ENCODE results near the gene DUS2. TPM values are rescaled to one million over a fixed set of nuclear protein-coding genes. Genes with fewer than 3 reads are reported as not detected.

The DUS2 gene
- total and polyA plus RNA-seq, 9 of the 15 experiments (the other 6 are each of a cell fraction or from before 2014, with no cell fraction given) = 5.8 to 22.5 (median 20.6) TPM

DNA sequence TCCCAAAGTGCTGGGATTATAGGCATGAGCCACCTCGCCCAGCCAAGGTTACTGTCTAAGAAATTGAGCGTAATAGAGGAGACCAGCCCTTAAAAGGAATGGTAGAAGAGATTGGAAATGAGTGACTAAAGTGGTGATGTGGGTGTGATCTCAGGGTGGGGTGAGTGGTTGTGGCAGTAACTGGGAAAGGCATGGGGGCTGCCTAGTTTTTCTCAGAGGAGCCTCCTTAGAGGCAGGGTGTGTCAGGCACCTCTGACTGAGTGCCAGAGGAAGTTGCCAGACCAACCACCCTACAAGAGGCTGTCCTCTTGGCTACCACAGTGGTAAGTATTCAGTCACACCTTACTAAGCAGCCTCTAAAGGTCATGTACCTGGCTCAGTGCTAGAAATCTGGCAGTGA, 8.9 kb downstream of the DUS2 start:
- Histone ChIP-seq H3K9me3 (replicated peaks; ENCODE audit: control insufficient read depth, insufficient read depth, low read depth, low read length) (no peaks in the 10 kb centered on the region), H3K4me3 (no peak overlapping the region), H4K20me1 (replicated peaks; ENCODE audit: control insufficient read depth, insufficient read depth, low read length) (no peaks in the 10 kb centered on the region; the same call in 1 of the 2 replicates), H3K36me3 (ENCODE audit: control insufficient read depth, insufficient read depth, low read length) (peaks cover 30% of the 10 kb centered on the region), H3K79me2 (ENCODE audit: control insufficient read depth, insufficient read depth, low read length) (no peaks in the 10 kb centered on the region), H3K27me3 (ENCODE audit: control insufficient read depth in 2 of 2, insufficient read depth in 2 of 2, low read length in 2 of 2) (no peaks in the 10 kb centered on the region), H3K4me1 (replicated peaks in 1 of 2; ENCODE audit: control insufficient read depth in 2 of 2, insufficient read depth in 2 of 2, low read length in 2 of 2) (peaks cover 2 to 9% of the 10 kb centered on the region in 2 experiments; a peak in 2 of 5 replicates), H3K9ac (ENCODE audit: insufficient read depth in 1 of 2, low read depth in 2 of 2, low read length in 2 of 2) (no peak overlapping the region; a peak in 1 of 4 replicates), H3K4me2 (ENCODE audit: insufficient read depth, low read length) (no peak overlapping the region), H3K9me1 (ENCODE audit: control insufficient read depth, insufficient read depth, low read length) (no peaks in the 10 kb centered on the region), H2AFZ (ENCODE audit: low read depth, low read length) (no peak overlapping the region), H3K27ac (ENCODE audit: extremely low read depth, low read depth, low read length) (no peak overlapping the region)
- no TSS peak for BruUV-seq (replicated peaks)
- FAIRE-seq (no peak), ATAC-seq (no peak), DNase-seq (ENCODE audit: extremely low read depth in 1 of 4, low spot score in 3 of 4) (no peak)
- in situ Hi-C loops (cut with MboI) = no loop called here
- intact Hi-C loops (cut with micrococcal nuclease) = no loop called here
- 94% methylated on average over 2 of the region's 2 CpGs for WGBS (ENCODE audit: insufficient coverage, low coverage, missing lambda C conversion rate)
- POLR2A ChIA-PET = interaction anchor here (1.0 to 1.4 kb wide), 2 partner anchors 9 to 12 kb away, joined by 3 to 4 read pairs; no protein-coding TSS in a partner anchor
- CTCF ChIA-PET (ENCODE audit: low intra/inter-chr PET ratio) = no interaction called here
- TF ChIP-seq OTX1 (CRISPR knock-in tag; IDR thresholded peaks at IDR 0.05) (no peak), PURB (CRISPR knock-in tag; IDR thresholded peaks at IDR 0.05; ENCODE audit: low read depth) (no peak), SMAD1 (IDR thresholded peaks at IDR 0.05; ENCODE audit: low read depth, low read length, partially characterized antibody) (no peak), MECOM (CRISPR knock-in tag; IDR thresholded peaks at IDR 0.05) (no peak), ARID2 (IDR thresholded peaks at IDR 0.05) (no peak), ZC3H11A (IDR thresholded peaks at IDR 0.05; ENCODE audit: low read depth, low read length) (no peak), ZNF184 (CRISPR knock-in tag; IDR thresholded peaks at IDR 0.05) (no peak), PRMT5 (CRISPR knock-in tag; IDR thresholded peaks at IDR 0.05) (no peak), TGIF2 (CRISPR knock-in tag; IDR thresholded peaks at IDR 0.05) (no peak), CAMTA2 (CRISPR knock-in tag; conservative IDR thresholded peaks at IDR 0.05) (no peak)
- TF ChIP-seq, protein P1, sequence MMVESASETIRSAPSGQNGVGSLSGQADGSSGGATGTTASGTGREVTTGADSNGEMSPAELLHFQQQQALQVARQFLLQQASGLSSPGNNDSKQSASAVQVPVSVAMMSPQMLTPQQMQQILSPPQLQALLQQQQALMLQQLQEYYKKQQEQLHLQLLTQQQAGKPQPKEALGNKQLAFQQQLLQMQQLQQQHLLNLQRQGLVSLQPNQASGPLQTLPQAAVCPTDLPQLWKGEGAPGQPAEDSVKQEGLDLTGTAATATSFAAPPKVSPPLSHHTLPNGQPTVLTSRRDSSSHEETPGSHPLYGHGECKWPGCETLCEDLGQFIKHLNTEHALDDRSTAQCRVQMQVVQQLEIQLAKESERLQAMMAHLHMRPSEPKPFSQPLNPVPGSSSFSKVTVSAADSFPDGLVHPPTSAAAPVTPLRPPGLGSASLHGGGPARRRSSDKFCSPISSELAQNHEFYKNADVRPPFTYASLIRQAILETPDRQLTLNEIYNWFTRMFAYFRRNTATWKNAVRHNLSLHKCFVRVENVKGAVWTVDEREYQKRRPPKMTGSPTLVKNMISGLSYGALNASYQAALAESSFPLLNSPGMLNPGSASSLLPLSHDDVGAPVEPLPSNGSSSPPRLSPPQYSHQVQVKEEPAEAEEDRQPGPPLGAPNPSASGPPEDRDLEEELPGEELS (CRISPR knock-in tag; IDR thresholded peaks at IDR 0.05; ENCODE audit: borderline replicate concordance) = no peak
- TF ChIP-seq, protein P2, sequence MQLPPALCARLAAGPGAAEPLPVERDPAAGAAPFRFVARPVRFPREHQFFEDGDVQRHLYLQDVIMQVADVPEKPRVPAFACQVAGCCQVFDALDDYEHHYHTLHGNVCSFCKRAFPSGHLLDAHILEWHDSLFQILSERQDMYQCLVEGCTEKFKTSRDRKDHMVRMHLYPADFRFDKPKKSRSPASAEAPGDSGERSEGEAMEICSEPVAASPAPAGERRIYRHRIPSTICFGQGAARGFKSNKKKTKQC (CRISPR knock-in tag; IDR thresholded peaks at IDR 0.05) = no peak
- TF ChIP-seq, protein P3, sequence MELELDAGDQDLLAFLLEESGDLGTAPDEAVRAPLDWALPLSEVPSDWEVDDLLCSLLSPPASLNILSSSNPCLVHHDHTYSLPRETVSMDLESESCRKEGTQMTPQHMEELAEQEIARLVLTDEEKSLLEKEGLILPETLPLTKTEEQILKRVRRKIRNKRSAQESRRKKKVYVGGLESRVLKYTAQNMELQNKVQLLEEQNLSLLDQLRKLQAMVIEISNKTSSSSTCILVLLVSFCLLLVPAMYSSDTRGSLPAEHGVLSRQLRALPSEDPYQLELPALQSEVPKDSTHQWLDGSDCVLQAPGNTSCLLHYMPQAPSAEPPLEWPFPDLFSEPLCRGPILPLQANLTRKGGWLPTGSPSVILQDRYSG (tag; conservative IDR thresholded peaks at IDR 0.05; ENCODE audit: low read depth) = no peak
- TF ChIP-seq, protein P4, sequence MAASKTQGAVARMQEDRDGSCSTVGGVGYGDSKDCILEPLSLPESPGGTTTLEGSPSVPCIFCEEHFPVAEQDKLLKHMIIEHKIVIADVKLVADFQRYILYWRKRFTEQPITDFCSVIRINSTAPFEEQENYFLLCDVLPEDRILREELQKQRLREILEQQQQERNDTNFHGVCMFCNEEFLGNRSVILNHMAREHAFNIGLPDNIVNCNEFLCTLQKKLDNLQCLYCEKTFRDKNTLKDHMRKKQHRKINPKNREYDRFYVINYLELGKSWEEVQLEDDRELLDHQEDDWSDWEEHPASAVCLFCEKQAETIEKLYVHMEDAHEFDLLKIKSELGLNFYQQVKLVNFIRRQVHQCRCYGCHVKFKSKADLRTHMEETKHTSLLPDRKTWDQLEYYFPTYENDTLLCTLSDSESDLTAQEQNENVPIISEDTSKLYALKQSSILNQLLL (CRISPR knock-in tag; IDR thresholded peaks at IDR 0.05; ENCODE audit: borderline replicate concordance) = no peak
- TF ChIP-seq, protein P5, sequence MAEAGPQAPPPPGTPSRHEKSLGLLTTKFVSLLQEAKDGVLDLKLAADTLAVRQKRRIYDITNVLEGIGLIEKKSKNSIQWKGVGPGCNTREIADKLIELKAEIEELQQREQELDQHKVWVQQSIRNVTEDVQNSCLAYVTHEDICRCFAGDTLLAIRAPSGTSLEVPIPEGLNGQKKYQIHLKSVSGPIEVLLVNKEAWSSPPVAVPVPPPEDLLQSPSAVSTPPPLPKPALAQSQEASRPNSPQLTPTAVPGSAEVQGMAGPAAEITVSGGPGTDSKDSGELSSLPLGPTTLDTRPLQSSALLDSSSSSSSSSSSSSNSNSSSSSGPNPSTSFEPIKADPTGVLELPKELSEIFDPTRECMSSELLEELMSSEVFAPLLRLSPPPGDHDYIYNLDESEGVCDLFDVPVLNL (CRISPR knock-in tag; IDR thresholded peaks at IDR 0.05; ENCODE audit: low read depth) = no peak
- TF ChIP-seq, protein P6, sequence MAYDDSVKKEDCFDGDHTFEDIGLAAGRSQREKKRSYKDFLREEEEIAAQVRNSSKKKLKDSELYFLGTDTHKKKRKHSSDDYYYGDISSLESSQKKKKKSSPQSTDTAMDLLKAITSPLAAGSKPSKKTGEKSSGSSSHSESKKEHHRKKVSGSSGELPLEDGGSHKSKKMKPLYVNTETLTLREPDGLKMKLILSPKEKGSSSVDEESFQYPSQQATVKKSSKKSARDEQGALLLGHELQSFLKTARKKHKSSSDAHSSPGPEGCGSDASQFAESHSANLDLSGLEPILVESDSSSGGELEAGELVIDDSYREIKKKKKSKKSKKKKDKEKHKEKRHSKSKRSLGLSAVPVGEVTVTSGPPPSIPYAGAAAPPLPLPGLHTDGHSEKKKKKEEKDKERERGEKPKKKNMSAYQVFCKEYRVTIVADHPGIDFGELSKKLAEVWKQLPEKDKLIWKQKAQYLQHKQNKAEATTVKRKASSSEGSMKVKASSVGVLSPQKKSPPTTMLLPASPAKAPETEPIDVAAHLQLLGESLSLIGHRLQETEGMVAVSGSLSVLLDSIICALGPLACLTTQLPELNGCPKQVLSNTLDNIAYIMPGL (CRISPR knock-in tag; IDR thresholded peaks at IDR 0.05) = no peak
